Activated naive CD4-positive, alpha-beta T cell treated with anti-CD3 and anti-CD28 coated beads for 36 hours (primary cell): ENCODE results near the gene ABCC5. TPM values are rescaled to one million over a fixed set of nuclear protein-coding genes. Genes with fewer than 3 reads are reported as not detected.

ENCODE experiments used
- CTCF ChIA-PET: fragments of 350-600 bp; sonication (Branson Sonifier 250); formaldehyde crosslinking; loops from one replicate; lab custom pipeline; 2021; ENCODE audit warnings: antibody characterized with exemption; lab: Charles Lee
- DNase-seq: peaks from one replicate; pipeline ENCODE4 v3.0.0-alpha.2; 2020
- H3K27ac Mint-ChIP-seq: one replicate; pipeline ENCODE4 v1.8.0; 2021; ENCODE audit warnings: mild to moderate bottlenecking, mixed read lengths
- H3K27me3 Mint-ChIP-seq: one replicate; pipeline ENCODE4 v1.8.0; 2021; ENCODE audit warnings: low read depth, mixed read lengths
- H3K36me3 Mint-ChIP-seq: one replicate; pipeline ENCODE4 v1.8.0; 2021; ENCODE audit warnings: low read depth, mixed read lengths
- H3K4me1 Mint-ChIP-seq: one replicate; pipeline ENCODE4 v1.8.0; 2021; ENCODE audit warnings: low read depth, mixed read lengths
- H3K4me3 Mint-ChIP-seq: one replicate; pipeline ENCODE4 v1.8.0; 2021; ENCODE audit warnings: mild to moderate bottlenecking, moderate library complexity, mixed read lengths
- H3K9me3 Mint-ChIP-seq: one replicate; pipeline ENCODE4 v1.8.0; 2021; ENCODE audit warnings: mixed read lengths
- intact Hi-C: fragments of 100-400 bp; cut with micrococcal nuclease; formaldehyde crosslinking; loops from one replicate; pipeline ENCODE4 v1.15.1; 2023
- microRNA-seq: library from miRNA; unstranded; fragments of <30 nt; microRNA quantifications from one replicate; pipeline ENCODE4 v1.2.0, GENCODE V29; 2022; ENCODE audit warnings: borderline microRNAs expressed, borderline replicate concordance
- total RNA-seq, 2 experiments: library from RNA; stranded (reverse); gene quantifications; one replicate each; pipeline ENCODE4 v1.2.3, GENCODE V29; 2021

ABCC5 gene
- total RNA-seq, 2 experiments from 2014 or later = 11.2 to 12.0 TPM

DNA sequence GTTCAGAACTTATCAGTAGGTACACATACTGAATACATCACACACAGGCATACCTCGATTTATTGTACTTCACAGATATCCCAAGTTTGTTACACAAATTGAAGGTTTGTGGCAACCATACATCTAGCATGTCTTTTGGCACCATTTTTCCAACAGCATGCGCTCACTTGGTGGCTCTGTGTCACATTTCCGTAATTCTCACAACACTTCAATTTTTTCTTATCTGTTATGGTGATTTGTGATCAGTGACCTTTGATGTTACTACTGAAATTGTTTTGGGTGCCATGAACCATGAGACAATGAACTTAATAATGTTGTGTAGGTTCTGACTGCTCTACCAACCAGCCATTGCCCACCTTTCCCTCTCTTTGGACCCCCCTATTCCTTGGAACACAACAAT is 143.8 kb downstream of the ABCC5 start:
- DNase-seq = no peak
- Mint-ChIP-seq H3K4me1 (peaks cover 53% of the 10 kb centered on the region), H3K36me3 (peaks cover 13% of the 10 kb centered on the region), H3K4me3 (no peak overlapping the region), H3K9me3 (no peaks in the 10 kb centered on the region), H3K27me3 (no peaks in the 10 kb centered on the region), H3K27ac (no peak overlapping the region)
- intact Hi-C loops = no loop called here
- CTCF ChIA-PET = interaction anchor here (0.6 to 1.7 kb wide), 2 partner anchors 11 to 14 kb away, joined by 4 to 7 read pairs; partner anchors contain the start of gene PARL

DNA sequence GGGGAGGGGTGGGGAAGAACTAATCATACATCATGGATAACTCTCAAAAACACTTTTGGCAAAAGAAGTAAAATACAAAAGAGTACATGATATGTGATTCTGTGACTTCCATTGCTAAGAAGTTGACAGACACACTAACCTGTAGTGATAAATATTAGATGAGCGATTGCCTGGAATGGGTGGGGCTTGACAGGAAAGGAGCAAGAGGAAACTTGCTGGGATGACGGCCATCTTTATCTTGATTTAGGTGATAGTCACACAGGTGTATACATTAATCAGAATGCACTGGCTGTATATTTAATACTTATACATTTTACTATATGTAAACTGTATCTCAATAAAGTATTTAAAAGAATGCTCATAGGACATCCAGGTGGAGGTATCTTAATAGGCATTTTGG is 146.1 kb downstream of the ABCC5 start:
- peaks cover 8% of the 10 kb centered on the region for H3K36me3 Mint-ChIP-seq
- no peak overlapping the region for H3K4me3 Mint-ChIP-seq
- CTCF ChIA-PET = interaction anchor here (1.0 kb wide), 1 partner anchor 13 kb away, joined by 3 read pairs; the partner anchor contains the start of gene PARL
- H3K9me3 Mint-ChIP-seq = no peaks in the 10 kb centered on the region
- intact Hi-C loops = no loop called here
- DNase-seq = peak; percentile 27
- peaks cover 37% of the 10 kb centered on the region for H3K4me1 Mint-ChIP-seq
- no peaks in the 10 kb centered on the region for H3K27me3 Mint-ChIP-seq
- H3K27ac Mint-ChIP-seq = no peak overlapping the region

DNA sequence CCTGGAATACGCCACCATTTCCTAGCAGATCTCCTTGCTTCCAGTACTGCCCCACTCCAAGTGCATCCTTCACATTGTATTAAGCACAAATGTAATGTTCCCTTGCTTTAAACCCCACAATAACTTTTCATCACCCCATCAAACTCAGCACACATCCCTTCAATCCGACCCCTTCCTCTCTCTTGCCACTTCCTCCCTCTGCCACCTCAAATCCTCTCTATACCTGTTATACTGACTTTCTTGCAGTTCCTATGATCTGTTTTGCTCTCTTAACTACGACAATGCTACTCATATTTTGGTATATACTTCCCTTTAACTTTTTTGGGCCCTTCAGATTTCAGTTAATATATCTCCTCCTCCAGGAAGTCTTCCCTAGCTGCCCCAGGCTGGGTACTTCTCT is 147.1 kb downstream of the ABCC5 start:
- no peaks in the 10 kb centered on the region for H3K27me3 Mint-ChIP-seq
- H3K4me1 Mint-ChIP-seq = peaks cover 34% of the 10 kb centered on the region
- no peak overlapping the region for H3K4me3 Mint-ChIP-seq
- no peak overlapping the region for H3K27ac Mint-ChIP-seq
- H3K9me3 Mint-ChIP-seq = no peaks in the 10 kb centered on the region
- intact Hi-C loops = no loop called here
- H3K36me3 Mint-ChIP-seq = peaks cover 14% of the 10 kb centered on the region
- no peak for DNase-seq
- CTCF ChIA-PET = interaction anchor here (0.6 to 1.2 kb wide), 2 partner anchors 15 to 34 kb away, joined by 3 to 4 read pairs; no protein-coding TSS in a partner anchor

Small RNA genes within 50 kb of the gene (microRNA-seq; reads per million reads assigned to microRNA genes)
- not detected for gene MIR4448

Other genes starting within 250 kb of the ABCC5 start
- gene MAP6D1, start 192.3 kb downstream of the ABCC5 start, total RNA-seq = 1 to 10 TPM; 1.1 to 1.4 TPM
- gene PARL, start 133.0 kb downstream of the ABCC5 start, total RNA-seq = 10 to 100 TPM; 92.0 to 92.8 TPM
- gene HTR3D, start 13.9 kb upstream of the ABCC5 start, total RNA-seq = not detected
- gene HTR3C, start 35.2 kb upstream of the ABCC5 start, total RNA-seq = not detected
- gene HTR3E, start 79.2 kb upstream of the ABCC5 start, total RNA-seq = not detected
- 10 to 100 TPM; 48.8 to 56.4 TPM for gene EIF2B5, start 117.5 kb upstream of the ABCC5 start, total RNA-seq
- 10 to 100 TPM; 19.6 to 19.9 TPM for gene DVL3, start 137.5 kb upstream of the ABCC5 start, total RNA-seq
- gene AP2M1, start 157.0 kb upstream of the ABCC5 start, total RNA-seq = 100 to 1,000 TPM; 206 to 212 TPM
- gene ABCF3, start 168.3 kb upstream of the ABCC5 start, total RNA-seq = 10 to 100 TPM; 38.5 to 39.1 TPM
- not detected for gene VWA5B2, start 211.7 kb upstream of the ABCC5 start, total RNA-seq
- gene ALG3, start 231.1 kb upstream of the ABCC5 start, total RNA-seq = 10 to 100 TPM; 28.9 to 31.0 TPM
- 1 to 10 TPM; 2.7 TPM for gene EEF1AKMT4, start 231.8 kb upstream of the ABCC5 start, total RNA-seq
- not detected for gene CAMK2N2, start 243.7 kb upstream of the ABCC5 start, total RNA-seq